Activated T-cell treated with anti-CD3 and anti-CD28 coated beads, Interleukin-2, amount 50 U/mL, for 48 hours (primary cell): ENCODE data around the gene SORCS2.

Experiments used
- DNase-seq, 2 experiments: peaks; one replicate each; pipeline ENCODE4 v3.0.0-alpha.2; 2020

Gene SORCS2

DNA sequence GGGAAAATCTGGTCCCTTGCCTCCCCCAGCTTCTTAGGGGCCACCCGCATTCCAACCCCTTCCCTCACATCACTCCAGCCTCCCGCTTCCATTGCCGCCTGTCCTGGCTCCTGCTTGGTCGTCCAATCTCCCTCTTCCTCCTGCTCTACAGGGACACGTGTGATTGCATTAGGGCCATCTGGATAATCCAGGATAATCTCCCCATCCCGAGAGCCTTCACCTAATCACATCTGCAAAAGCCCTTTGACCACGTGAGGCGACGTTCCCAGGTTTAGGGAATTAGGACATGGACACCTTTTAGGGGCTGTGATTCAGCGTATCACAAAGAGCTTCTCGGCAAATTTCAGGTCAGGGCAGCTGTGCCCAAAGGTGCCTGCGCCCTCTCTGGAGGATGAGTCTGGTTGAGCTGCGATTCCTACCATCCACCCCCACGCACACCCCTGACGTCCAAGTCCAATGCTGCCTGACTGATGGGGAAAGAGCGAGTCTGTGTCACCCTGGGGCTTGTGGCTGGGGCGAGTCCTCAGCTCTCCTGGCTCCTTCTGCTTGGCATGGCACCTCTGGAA is 137.8 kb downstream of the SORCS2 start:
- DNase-seq, result no peak

DNA sequence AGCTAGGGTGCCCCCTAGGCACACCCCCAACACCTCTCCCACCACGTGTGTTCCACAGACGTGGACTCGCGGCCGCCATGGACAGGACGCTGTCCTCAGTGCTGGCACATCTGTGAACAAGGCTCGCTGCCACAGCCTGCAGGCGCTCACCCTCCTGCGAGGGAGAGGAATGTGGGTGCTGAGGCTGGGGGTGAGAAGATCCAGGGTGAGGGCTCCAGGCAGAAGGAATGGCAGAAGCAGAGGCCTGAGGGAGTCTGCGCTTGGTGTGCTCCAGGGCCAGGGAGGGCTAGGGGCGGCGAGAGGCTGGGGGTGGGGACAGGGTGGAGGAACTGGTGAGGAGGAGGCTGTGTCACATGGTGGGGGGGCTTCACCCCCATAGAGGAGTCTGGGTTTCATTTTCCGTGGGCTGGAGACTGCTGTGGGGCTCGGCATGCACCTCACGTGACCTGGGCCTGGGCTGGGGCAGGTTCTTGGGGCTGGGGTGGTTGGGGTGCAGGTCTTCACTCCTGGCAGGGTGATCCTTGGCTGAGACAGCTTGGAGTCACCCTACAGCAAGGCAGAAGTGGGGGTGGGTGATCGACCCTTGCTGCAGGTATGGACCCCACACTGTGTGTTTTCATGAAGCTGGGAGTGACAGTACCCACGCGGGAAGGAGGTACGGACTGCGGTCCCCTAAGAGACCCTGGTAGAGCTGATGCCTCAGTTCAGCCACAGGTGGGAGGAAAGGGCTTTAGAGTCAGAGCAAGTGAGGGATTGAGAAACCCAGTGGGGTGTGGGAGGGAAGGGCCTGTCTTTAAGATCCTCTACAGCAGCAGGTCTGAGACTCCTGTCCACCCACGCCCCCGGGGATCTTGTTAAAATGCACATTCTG is 138.7 kb downstream of the SORCS2 start:
- no peak for DNase-seq

DNA sequence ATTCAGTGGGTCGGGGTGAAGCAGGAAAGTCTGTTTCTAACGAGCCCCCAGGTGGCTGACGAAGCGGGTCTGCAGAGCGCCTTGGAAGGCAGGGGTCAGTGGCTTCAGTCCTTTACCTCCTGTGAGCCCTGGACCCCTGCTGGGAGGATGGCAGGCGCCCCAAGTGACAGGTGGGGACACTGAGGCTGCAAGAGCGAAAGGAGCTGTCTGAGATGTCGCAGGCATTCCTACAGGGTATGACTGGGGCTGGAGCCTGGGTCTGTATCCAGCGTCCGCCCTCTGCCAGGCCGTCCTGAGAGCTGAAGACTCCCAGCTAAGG is 139.3 kb downstream of the SORCS2 start:
- no peak for DNase-seq

DNA sequence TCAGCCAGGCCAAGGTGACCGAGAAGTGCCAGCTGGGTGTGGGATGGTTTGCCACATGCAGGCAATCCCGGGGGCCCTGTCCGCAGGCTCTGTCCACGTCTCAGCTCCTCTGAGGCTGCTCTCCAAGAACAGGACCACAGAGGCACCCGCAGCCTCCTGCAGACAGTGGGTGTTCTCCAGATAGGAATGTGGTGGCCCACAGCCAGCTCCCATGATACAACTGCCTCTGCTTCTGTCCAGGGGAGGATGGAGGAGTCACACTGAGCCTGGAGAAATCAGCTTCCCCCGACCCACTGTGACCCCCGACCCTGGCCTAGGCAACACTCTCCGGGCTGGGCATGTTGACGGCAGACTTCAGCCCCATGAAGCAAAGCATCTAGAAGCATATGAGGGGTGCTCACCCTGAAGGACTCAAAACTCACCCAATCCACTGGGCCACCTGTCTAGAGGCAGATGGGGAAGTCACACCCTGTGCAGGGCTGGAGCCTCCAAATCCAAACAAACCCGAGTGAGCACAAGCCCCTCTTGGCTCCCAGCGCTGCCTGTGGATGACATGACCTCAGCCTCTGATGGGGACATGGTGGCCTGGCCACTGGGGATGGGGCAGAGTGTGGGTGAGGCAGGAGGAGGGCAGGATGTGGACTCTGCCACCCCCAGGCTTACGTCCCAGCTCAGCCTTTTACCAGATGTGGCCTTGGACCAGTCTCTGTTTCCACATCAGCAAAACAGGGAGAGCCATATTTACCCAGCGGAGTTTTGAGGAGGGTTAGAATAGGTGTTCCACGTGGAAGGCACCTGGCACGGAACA is 140.1 kb downstream of the SORCS2 start:
- no peak for DNase-seq

DNA sequence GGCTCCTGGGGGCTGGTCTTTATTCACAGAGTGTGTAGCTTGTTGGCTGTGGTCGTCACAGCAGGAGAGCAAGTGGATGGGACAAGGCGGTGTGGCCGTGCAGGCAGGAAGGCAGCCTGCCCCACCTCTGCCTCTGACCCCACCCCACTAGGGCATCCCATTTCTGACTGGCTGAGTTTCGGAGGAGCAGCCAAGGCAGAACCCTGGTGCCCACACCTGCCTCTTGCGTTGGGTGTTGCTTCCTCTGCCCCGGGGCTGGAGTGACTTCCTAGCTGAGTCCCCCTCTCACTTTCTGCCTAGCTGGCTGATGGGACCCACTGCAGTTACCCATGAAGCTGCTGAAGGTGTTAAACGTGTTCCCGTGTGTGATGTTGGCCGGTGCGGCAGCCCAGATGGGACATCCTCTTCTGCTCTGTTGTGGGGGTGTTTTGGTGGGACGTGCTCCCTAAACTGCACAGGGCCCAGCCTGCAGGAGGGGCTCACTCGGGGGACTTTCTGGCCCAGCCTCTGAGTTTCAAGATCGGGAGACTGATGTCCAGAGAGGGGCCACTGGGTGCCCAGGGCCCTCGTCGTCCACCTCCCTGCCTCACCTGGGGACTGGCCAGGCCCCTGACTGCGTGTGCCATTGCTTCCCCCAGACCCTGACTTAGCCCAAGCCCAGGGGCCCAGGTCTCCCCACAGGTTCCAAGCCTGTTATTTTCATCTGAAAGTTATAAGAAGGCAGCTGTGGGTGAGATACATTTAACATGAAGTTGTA is 140.9 kb downstream of the SORCS2 start:
- no peak for DNase-seq

DNA sequence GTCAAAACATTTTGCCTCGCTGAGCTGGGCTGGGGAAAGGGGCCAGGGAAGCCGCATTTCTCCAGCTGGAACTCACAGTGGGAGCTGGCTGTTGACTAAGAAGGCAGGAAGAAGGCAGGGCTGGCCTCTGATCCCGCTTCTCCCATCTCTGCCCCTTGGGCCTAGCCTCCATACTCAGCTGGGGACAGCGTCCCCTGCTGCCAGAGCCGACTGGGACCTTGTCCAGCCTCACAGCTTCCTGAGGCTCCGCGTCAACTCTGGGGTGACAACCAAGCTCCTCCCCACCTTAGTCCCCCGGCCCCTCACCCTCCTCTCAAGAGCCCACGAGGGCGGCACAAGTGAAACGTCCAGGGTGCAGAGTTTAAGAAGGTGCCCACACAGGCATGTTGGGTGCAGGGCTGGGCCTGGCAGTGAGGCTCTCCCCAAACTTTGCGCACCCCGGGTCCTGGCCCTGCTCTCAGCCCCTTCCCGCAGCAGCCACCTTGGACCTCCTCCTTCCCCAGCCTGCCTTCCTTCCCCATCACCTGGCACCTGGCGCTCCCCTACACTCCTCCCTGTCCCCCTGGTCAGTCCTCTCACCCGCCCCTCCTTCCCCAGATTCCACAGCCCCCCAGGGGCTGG is 141.6 kb downstream of the SORCS2 start:
- DNase-seq, result no peak

DNA sequence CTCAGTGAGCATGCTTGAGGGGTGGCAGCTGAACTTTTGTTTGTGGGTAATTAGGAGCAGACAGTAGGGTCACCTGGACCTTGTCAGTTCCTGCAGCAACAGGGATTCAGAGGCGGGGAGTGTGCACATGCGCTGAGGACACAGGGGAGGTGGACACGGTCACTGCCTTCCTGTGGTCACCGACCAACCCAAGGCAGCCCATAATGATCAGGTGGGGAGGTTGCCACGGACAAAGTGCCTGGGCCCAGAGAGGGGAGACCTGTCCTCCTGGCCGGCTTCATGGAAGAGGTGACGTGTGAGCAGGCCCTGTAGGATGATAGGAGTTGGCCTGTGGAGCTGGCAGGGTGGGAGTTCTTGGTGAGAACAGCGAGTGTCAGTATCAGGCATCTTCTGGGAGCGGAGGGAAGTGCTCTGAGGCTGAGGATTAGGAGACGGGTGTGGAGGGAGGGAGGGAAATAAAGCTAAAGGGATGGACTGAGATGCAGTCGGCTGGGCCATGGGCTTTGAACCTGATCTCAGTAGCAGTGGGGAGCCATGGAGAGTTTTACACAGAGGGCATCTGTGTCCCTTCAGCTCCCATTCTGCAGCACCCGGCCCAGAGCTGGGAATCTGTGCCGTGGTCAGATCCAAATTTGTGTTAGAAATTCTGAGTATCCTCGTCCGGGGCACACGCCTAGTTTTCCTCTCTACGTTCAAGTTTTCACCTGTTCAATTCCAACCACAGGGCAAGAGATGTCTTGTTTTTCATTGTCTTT is 142.4 kb downstream of the SORCS2 start:
- DNase-seq, result no peak

GRCh38 chr4:7335344-7336066 is 143.2 kb downstream of the SORCS2 start:
- DNase-seq, result peak; percentile 81 to 83

GRCh38 chr4:7336067-7336569 is 143.8 kb downstream of the SORCS2 start:
- DNase-seq, result no peak

- DNase-seq, result no peak
Observed at GRCh38 chr4:7336732-7337131, 144.4 kb downstream of the SORCS2 start.

DNA sequence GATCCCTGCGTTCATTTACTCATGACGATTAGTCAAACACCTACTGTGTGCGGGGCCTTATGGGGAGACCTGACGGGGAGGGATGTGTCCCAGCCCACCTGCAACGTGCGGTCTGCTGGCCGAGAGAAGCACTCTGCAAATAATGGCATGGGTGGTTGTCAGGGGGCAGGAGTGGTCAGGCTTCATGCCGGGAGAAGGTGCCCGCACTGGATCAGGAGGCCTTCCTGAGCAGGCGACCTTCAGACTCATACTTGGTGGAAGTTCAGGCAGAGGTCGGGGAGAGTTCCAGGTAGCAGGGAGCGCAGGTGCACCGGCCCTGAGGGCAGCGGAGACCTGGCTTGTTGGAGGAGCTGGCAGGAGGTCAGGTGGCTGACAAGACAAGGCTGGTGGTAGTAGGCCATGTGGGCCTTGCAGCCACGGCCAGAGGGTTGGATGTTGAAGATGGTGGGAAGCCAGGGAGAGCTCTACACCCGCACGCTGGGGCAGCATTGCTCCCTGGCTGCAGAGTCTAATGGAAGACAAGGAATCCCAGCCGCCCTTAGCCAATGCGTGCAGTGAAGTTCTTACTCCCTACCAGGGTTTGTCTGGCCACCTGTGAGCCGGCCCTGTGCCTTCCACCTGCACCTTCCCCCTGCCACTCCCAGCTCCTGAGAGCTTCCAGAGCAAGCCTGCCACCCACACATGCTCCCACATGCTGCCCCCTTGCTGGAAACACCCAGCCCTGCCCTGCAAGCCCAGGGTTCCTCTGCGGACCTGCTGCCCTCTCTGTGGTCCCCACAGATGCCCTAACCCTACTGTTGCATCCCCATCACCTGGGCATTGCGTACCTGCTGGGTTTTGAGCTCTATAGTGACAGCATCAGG is 145.1 kb downstream of the SORCS2 start:
- DNase-seq, result no peak

DNA sequence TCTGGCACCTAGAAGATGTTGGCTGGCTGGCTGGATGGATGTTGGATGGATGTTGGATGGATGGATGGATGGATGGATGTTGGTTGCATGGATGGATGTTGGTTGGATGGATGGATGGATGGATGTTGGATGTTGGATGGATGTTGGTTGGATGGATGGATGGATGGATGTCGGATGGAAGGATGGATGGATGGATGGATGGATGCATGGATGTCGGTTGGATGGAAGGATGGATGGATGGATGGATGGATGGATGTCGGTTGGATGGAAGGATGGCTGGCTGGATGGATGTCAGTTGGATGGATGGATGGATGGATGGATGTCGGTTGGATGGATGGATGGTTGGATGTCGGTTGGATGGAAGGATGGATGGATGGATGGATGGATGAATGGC is 145.7 kb downstream of the SORCS2 start:
- DNase-seq, result no peak

- DNase-seq, result no peak
Observed at GRCh38 chr4:7338876-7339623, 146.7 kb downstream of the SORCS2 start.

DNA sequence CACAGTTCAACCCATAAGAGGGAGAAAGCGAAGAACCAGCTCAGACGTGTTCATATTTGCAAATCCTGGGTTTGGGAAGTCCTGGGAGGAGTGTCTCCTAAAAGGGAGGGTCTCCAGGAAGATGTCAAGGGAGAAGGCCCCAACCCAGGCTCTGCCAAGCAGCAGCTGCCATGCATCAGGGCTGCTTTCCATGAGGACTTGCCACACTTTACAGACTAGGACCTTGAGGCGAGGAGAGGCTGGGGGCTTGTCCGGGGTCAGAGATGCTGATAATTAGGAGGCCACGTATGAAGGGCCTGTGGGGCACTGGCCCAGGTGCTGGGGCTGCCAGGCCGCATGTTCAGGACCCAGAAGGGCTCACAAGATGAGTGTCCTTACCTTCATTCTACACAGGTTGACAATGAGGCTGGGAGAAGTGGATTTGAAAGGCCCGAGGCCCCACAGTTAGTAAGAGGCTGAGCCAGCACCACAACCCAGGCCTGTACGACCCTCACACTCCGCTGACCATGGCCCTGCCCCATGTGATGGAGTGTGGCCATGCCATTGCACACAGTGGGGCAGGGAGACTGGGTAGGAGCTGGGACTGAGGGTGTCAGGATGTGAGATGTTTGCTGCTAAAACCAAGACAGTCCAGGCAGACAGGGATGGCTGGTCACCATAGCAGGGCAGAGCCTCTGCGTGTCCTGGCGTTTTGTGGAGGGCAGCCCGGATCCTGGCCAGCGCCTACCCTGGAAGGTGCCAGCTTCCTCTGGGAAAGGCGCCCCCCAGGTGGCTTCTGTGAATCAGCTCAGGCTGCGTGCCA is 147.6 kb downstream of the SORCS2 start:
- no peak for DNase-seq

GRCh38 chr4:7340553-7341433 is 148.5 kb downstream of the SORCS2 start:
- no peak for DNase-seq

DNA sequence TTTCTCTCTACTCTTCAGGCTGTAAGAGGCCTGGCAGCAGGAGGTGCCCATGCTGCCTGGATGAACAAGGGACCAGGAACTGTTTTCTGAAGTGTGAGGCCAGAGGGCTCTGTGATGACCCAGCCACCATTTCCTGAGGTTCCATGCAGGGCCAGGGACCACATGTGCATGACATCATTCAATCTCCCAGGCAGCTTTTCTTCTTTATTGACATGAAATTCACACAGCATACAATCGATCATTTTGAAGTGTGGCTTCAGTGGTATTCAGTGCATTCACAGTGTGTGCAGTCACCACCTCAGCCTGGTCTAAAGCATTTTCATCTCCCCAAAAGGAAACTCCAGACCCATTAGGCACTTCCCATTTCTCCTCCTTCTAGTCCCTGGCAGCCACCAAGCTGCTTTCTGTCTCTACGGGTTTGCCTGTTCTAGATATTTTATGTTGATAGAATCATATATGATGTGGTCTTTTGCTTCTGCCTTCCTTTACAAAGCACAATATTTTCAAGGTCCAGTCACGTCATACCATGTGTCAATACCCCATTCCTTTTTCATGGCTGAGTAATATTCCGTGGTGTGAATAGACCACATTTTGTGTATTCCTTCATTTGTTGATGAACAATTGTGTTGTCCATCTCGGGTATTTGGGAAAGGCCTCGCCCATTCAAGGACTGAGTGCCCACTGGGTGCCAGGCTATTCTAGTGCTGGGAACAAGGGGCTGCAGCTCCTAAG is 149.3 kb downstream of the SORCS2 start:
- DNase-seq, result no peak
